ENCODE measurements around the gene ANAPC7.
A peak's percentile ranks its signal among the peaks of the same experiment; 100 is the strongest.
"Not testable (repeated sequence)": the region's sequence is repeated elsewhere in the genome, so short reads cannot be mapped to it uniquely, and the experiment has no call there.

The ANAPC7 gene

GRCh38 chr12:110348431-110349059, 55.0 kb downstream of the ANAPC7 start:
- Histone ChIP-seq H3K27me3 (ENCODE audit: low read depth) (no peaks in the 10 kb centered on the region), H3K4me3 (no peak overlapping the region), H3K9me3 (no peaks in the 10 kb centered on the region), H3K4me1 (no peaks in the 10 kb centered on the region), H3K36me3 (replicated peaks) (peaks cover 71% of the 10 kb centered on the region)
- no peak for DNase-seq (ENCODE audit: low spot score in 2 of 2)
- in situ Hi-C loops (cut with MboI; ENCODE audit: low sequenced_read_pairs), result no loop called here

- no peaks in the 10 kb centered on the region for H3K4me1 ChIP-seq
- no peak overlapping the region for H3K4me3 ChIP-seq
- H3K9me3 ChIP-seq, result no peaks in the 10 kb centered on the region
- DNase-seq (ENCODE audit: low spot score in 2 of 2), result no peak
- in situ Hi-C loops (cut with MboI; ENCODE audit: low sequenced_read_pairs), result no loop called here
- H3K27me3 ChIP-seq (ENCODE audit: low read depth), result no peaks in the 10 kb centered on the region
- peaks cover 79% of the 10 kb centered on the region for H3K36me3 ChIP-seq (replicated peaks)
Observed at GRCh38 chr12:110347767-110348166, 55.7 kb downstream of the ANAPC7 start.

- in situ Hi-C loops (cut with MboI; ENCODE audit: low sequenced_read_pairs), result no loop called here
- Histone ChIP-seq H3K36me3 (replicated peaks) (peaks cover 97% of the 10 kb centered on the region), H3K27me3 (ENCODE audit: low read depth) (no peaks in the 10 kb centered on the region), H3K4me3 (no peak overlapping the region), H3K4me1 (no peaks in the 10 kb centered on the region), H3K9me3 (no peaks in the 10 kb centered on the region)
- DNase-seq (ENCODE audit: low spot score in 2 of 2), result no peak
Observed at GRCh38 chr12:110345963-110346362, 57.5 kb downstream of the ANAPC7 start.

GRCh38 chr12:110345176-110345661, 58.3 kb downstream of the ANAPC7 start:
- no peaks in the 10 kb centered on the region for H3K27me3 ChIP-seq (ENCODE audit: low read depth)
- no peaks in the 10 kb centered on the region for H3K9me3 ChIP-seq
- DNase-seq (ENCODE audit: low spot score in 2 of 2), result no peak
- in situ Hi-C loops (cut with MboI; ENCODE audit: low sequenced_read_pairs), result no loop called here
- H3K4me3 ChIP-seq, result no peak overlapping the region
- no peaks in the 10 kb centered on the region for H3K4me1 ChIP-seq
- peaks cover 98% of the 10 kb centered on the region for H3K36me3 ChIP-seq (replicated peaks)

- DNase-seq (ENCODE audit: low spot score in 2 of 2), result no peak
- no peak overlapping the region for H3K4me3 ChIP-seq
- H3K9me3 ChIP-seq, result no peaks in the 10 kb centered on the region
- in situ Hi-C loops (cut with MboI; ENCODE audit: low sequenced_read_pairs), result no loop called here
- H3K27me3 ChIP-seq (ENCODE audit: low read depth), result no peaks in the 10 kb centered on the region; the same call in 1 of the 2 replicates
- H3K36me3 ChIP-seq (replicated peaks), result peaks cover 98% of the 10 kb centered on the region
- no peaks in the 10 kb centered on the region for H3K4me1 ChIP-seq
Observed at GRCh38 chr12:110344657-110345056, 58.9 kb downstream of the ANAPC7 start.

GRCh38 chr12:110343736-110344555, 59.6 kb downstream of the ANAPC7 start:
- Histone ChIP-seq H3K9me3 (no peaks in the 10 kb centered on the region), H3K36me3 (replicated peaks) (peaks cover 98% of the 10 kb centered on the region)
- in situ Hi-C loops (cut with MboI; ENCODE audit: low sequenced_read_pairs), result no loop called here

GRCh38 chr12:110343114-110343513, 60.4 kb downstream of the ANAPC7 start:
- Histone ChIP-seq H3K4me3 (no peak overlapping the region), H3K9me3 (no peaks in the 10 kb centered on the region), H3K36me3 (replicated peaks) (peaks cover 98% of the 10 kb centered on the region), H3K27me3 (ENCODE audit: low read depth) (no peaks in the 10 kb centered on the region; the same call in 1 of the 2 replicates), H3K4me1 (no peaks in the 10 kb centered on the region)
- DNase-seq (ENCODE audit: low spot score in 2 of 2), result no peak
- in situ Hi-C loops (cut with MboI; ENCODE audit: low sequenced_read_pairs), result no loop called here

More at GRCh38 chr12:110343736-110344555, 59.6 kb downstream of the ANAPC7 start:
- no peak for DNase-seq (ENCODE audit: low spot score in 2 of 2)
- no peaks in the 10 kb centered on the region; the same call in 1 of the 2 replicates for H3K27me3 ChIP-seq (ENCODE audit: low read depth)
- H3K4me1 ChIP-seq, result no peaks in the 10 kb centered on the region
- no peak overlapping the region for H3K4me3 ChIP-seq

- no peaks in the 10 kb centered on the region; the same call in 1 of the 2 replicates for H3K27me3 ChIP-seq (ENCODE audit: low read depth)
- H3K9me3 ChIP-seq, result no peaks in the 10 kb centered on the region
- H3K36me3 ChIP-seq (replicated peaks), result peaks cover 98% of the 10 kb centered on the region
- in situ Hi-C loops (cut with MboI; ENCODE audit: low sequenced_read_pairs), result no loop called here
- no peak overlapping the region for H3K4me3 ChIP-seq
- no peaks in the 10 kb centered on the region for H3K4me1 ChIP-seq
- no peak for DNase-seq (ENCODE audit: low spot score in 2 of 2)
Observed at GRCh38 chr12:110342157-110342556, 61.4 kb downstream of the ANAPC7 start.

- DNase-seq (ENCODE audit: low spot score in 2 of 2), result no peak
- in situ Hi-C loops (cut with MboI; ENCODE audit: low sequenced_read_pairs), result no loop called here
- no peak overlapping the region for H3K4me3 ChIP-seq
- H3K4me1 ChIP-seq, result no peaks in the 10 kb centered on the region
- H3K36me3 ChIP-seq (replicated peaks), result peaks cover 100% of the 10 kb centered on the region
- no peaks in the 10 kb centered on the region for H3K9me3 ChIP-seq
- H3K27me3 ChIP-seq (ENCODE audit: low read depth), result no peaks in the 10 kb centered on the region; the same call in 1 of the 2 replicates
Observed at GRCh38 chr12:110340706-110341105, 62.8 kb downstream of the ANAPC7 start.

- peaks cover 100% of the 10 kb centered on the region for H3K36me3 ChIP-seq (replicated peaks)
- H3K27me3 ChIP-seq (ENCODE audit: low read depth); H3K4me3 ChIP-seq; in situ Hi-C loops (cut with MboI; ENCODE audit: low sequenced_read_pairs); H3K9me3 ChIP-seq; H3K4me1 ChIP-seq; DNase-seq (ENCODE audit: low spot score in 2 of 2): not testable (repeated sequence)
Observed at GRCh38 chr12:110340261-110340660, 63.2 kb downstream of the ANAPC7 start.

GRCh38 chr12:110339184-110339952, 64.1 kb downstream of the ANAPC7 start:
- Histone ChIP-seq H3K36me3 (replicated peaks) (peaks cover 100% of the 10 kb centered on the region), H3K9me3 (no peaks in the 10 kb centered on the region), H3K4me3 (no peak overlapping the region), H3K27me3 (ENCODE audit: low read depth) (no peaks in the 10 kb centered on the region; the same call in 1 of the 2 replicates), H3K4me1 (no peaks in the 10 kb centered on the region)
- DNase-seq (ENCODE audit: low spot score in 2 of 2), result no peak
- in situ Hi-C loops (cut with MboI; ENCODE audit: low sequenced_read_pairs), result no loop called here

- Histone ChIP-seq H3K9me3 (no peaks in the 10 kb centered on the region), H3K27me3 (ENCODE audit: low read depth) (no peaks in the 10 kb centered on the region; the same call in 1 of the 2 replicates), H3K4me1 (no peaks in the 10 kb centered on the region), H3K36me3 (replicated peaks) (peaks cover 100% of the 10 kb centered on the region), H3K4me3 (no peak overlapping the region)
- in situ Hi-C loops (cut with MboI; ENCODE audit: low sequenced_read_pairs), result no loop called here
- peak in 1 of 2 experiments; percentile 41 for DNase-seq (ENCODE audit: low spot score in 2 of 2)
Observed at GRCh38 chr12:110338754-110339153, 64.8 kb downstream of the ANAPC7 start.

GRCh38 chr12:110337912-110338710, 65.4 kb downstream of the ANAPC7 start:
- Histone ChIP-seq H3K4me3 (no peak overlapping the region), H3K36me3 (replicated peaks) (peaks cover 100% of the 10 kb centered on the region)
- no peak for DNase-seq (ENCODE audit: low spot score in 2 of 2)

More at GRCh38 chr12:110337912-110338710, 65.4 kb downstream of the ANAPC7 start:
- H3K9me3 ChIP-seq, result no peaks in the 10 kb centered on the region
- in situ Hi-C loops (cut with MboI; ENCODE audit: low sequenced_read_pairs), result no loop called here
- H3K27me3 ChIP-seq (ENCODE audit: low read depth), result no peaks in the 10 kb centered on the region; the same call in 1 of the 2 replicates
- H3K4me1 ChIP-seq, result no peaks in the 10 kb centered on the region
